Measurements from ENCODE around the gene CASP10. TPM values are rescaled to one million over a fixed set of nuclear protein-coding genes. Genes with fewer than 3 reads are reported as not detected.

Gene CASP10
- total and polyA plus RNA-seq, 2 of the 8 experiments (the other 6 are each of a cell fraction or from before 2014, with no cell fraction given): 2.3 to 4.0 TPM

DNA sequence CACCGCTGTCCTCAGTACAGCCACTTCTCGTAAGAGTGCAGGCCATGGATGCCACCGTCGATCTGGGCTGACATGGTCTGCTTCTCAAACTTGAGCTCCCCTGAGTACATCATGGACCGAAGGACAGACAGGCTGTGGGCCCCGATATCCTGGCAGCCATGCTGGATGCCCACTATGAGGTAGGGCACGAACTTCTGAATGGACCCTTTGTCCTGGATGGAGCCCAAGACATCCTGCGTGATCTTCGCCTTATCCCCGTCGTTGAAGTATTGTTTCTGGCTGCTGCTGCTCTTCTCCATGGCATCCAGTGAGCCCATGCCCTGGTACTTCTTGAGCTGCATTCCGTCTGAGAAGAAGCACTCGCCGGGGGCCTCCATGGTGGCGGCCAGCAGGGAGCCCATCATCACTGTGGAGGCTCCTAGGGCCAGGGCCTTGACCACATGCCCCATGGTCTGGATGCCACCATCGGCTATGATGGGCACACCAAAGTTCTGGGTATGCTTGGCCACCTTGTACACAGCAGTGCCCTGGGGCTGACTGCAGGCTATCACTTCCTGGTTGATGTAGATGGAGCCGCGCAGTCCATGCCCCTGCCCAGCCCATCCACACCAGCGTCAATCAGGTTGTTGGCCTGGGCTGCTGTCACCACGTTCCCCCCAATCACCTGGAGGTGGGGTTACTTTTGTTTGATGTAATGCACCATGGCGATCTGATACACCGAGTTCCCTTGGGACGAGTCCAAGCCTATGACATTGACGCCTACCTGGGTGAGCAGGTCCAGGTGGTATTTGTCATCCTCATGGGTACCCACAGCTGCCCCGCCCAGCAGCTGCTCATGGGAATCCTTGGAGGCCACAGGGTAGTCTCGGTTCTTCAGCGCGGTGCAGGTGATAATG is 45.2 kb upstream of the CASP10 start (continued):
- TF ChIP-seq MAFK (IDR thresholded peaks at IDR 0.05; ENCODE audit: low read depth, low read length): no peak

All from H1 (cell line).